Psoas muscle (tissue), 8 donors: ENCODE results near the gene KCND3. TPM values are rescaled to one million over a fixed set of nuclear protein-coding genes. Genes with fewer than 3 reads are reported as not detected.

Experiments used
- ATAC-seq, 4 donors: fragments of 200-7000 bp; cut with Tn5 transposase; one replicate each; pipeline ENCODE4 v1.9.1; 2020; ENCODE audit warnings: moderate library complexity in 3 of 4, mild to moderate bottlenecking in 2 of 4
- DNase-seq, 2 donors: peaks; one replicate each; pipeline ENCODE4 v3.0.0-alpha.2; 2020
- H3K27ac ChIP-seq: fragments of 200-600 bp; one replicate; pipeline ENCODE4 v1.8.0; 2022
- H3K27me3 ChIP-seq, 3 donors: fragments of 200-600 bp in 1 of 3; one replicate each; pipeline versions ENCODE4 v1.6.1 to v1.8.0; 2013 to 2022; ENCODE audit warnings: low read length in 2 of 3, mild to moderate bottlenecking in 2 of 3, moderate library complexity in 1 of 3; ENCODE audit not compliant: insufficient read depth in 3 of 3
- H3K36me3 ChIP-seq, 2 donors: fragments of 200-600 bp in 1 of 2; one replicate each; pipeline versions ENCODE4 v1.6.1 to v1.8.0; 2013 to 2022; ENCODE audit warnings: low read depth in 1 of 2, mild to moderate bottlenecking in 1 of 2, moderate library complexity in 1 of 2; ENCODE audit not compliant: insufficient read depth in 1 of 2
- H3K4me1 ChIP-seq: fragments of 200-600 bp; one replicate; pipeline ENCODE4 v1.8.0; 2022
- H3K4me3 ChIP-seq: fragments of 200-600 bp; one replicate; pipeline ENCODE4 v1.8.0; 2022; ENCODE audit warnings: mild to moderate bottlenecking
- H3K9me3 ChIP-seq: fragments of 200-600 bp; one replicate; pipeline ENCODE4 v1.8.0; 2022
- WGBS, 3 donors: extraction: QIAGEN DNeasy Blood & Tissue Kit; methylation state at CpG; one replicate each; pipeline versions ENCODE4 v1.1.6 to v1.1.7; 2013; 5-methylcytosine and 5-hydroxymethylcytosine counted together
- intact Hi-C, 2 donors: fragments of 100-400 bp; cut with DNase I; formaldehyde crosslinking; loops; one replicate each; pipeline versions ENCODE4 v1.11.0 to v1.14.2; 2022
- polyA plus RNA-seq, 3 donors: library from polyadenylated mRNA; stranded (reverse); fragments of 200-250 nt; gene quantifications; one replicate each; pipeline ENCODE4 v1.2.3, GENCODE V29; 2013
- total RNA-seq, 4 donors: library from RNA; stranded (reverse); fragmentation: NEBNext Ultra II Directional in 2 of 4; extraction: Animal tissue kit (Norgen Biotek cat#: 25700) in 2 of 4; gene quantifications; one replicate each; pipeline versions ENCODE4 v1.2.1 to v1.2.4, GENCODE V29; 2021 to 2023
- TF ChIP-seq, protein P1 (sequence below): fragments of 200-600 bp; IDR thresholded peaks from one replicate; pipeline ENCODE4 v1.8.0; 2022; ENCODE audit warnings: antibody characterized with exemption
- donor health status: healthy with polysubstance abuse.
- donor health status: DM: no; HTN: no; CAD: no; lungs with moderate emphysema.
- donor health status: Bipolar disorder and iron deficiency.
- donor health status: healthy.
- donor health status: DM: yes; HTN: yes; CAD: no.
- donor health status: DM: no; HTN: no; CAD: no.
- donor health status: DM: no; HTN: no; CAD: no.
- donor health status: DM: yes; HTN: yes; CAD: no.

Gene KCND3
- total and polyA plus RNA-seq, 7 donors, result 0.53 to 4.1 (median 1.3) TPM

DNA sequence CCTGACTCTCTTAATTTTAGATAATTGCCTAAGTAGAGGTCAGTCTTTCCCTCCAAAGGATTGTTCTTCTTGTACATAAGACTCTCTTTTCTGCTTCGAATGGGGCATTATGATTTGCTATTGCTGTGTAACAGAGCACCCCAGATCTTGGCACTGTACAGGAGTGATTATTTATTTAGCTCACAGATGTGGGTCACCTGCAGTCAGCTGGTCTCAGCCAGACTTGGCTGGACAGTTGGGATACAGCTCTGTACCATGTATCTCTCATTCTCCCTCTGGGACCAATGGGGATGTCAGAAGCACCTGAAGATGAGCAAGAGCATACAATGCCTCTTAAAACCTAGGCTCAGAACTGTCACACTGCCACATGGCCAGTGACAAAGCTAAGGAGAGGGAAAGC lies 23.4 kb upstream of the KCND3 start:
- Histone ChIP-seq H3K4me1 (no peaks in the 10 kb centered on the region), H3K9me3 (no peaks in the 10 kb centered on the region), H3K27me3 (peaks cover 0 to 4% (median 0%) of the 10 kb centered on the region in 3 donors), H3K4me3 (no peak overlapping the region), H3K27ac (no peak overlapping the region), H3K36me3 (no peaks in the 10 kb centered on the region)
- intact Hi-C loops, result no loop called here
- ATAC-seq (no peak), DNase-seq (no peak)
- TF ChIP-seq, protein P1, sequence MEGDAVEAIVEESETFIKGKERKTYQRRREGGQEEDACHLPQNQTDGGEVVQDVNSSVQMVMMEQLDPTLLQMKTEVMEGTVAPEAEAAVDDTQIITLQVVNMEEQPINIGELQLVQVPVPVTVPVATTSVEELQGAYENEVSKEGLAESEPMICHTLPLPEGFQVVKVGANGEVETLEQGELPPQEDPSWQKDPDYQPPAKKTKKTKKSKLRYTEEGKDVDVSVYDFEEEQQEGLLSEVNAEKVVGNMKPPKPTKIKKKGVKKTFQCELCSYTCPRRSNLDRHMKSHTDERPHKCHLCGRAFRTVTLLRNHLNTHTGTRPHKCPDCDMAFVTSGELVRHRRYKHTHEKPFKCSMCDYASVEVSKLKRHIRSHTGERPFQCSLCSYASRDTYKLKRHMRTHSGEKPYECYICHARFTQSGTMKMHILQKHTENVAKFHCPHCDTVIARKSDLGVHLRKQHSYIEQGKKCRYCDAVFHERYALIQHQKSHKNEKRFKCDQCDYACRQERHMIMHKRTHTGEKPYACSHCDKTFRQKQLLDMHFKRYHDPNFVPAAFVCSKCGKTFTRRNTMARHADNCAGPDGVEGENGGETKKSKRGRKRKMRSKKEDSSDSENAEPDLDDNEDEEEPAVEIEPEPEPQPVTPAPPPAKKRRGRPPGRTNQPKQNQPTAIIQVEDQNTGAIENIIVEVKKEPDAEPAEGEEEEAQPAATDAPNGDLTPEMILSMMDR, result no peak
- WGBS, 3 donors, result 52 to 69% (median 58%) methylated on average over 1 of the region's 1 CpG

DNA sequence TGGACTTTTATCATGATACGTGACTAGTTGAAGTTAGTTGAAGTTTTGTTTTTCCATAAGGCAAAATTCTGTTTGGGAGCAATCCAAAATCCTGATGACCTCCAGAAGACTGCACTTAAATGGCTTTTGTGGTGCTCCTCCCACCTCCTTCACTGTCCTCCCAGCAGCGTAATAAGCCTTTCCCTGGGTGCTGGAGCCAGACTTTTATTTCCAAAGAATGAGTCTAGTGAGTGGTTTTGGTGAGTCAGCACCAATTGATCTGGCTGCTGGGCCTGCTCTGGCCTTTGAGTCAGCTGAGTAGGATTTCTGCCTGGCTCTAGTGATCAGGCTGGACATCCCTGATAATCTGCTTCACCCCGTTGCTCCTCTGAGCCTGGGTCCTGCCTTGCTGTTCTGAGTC lies 21.7 kb upstream of the KCND3 start:
- DNase-seq (peak in 1 of 2 donors; percentile 23), ATAC-seq (peak; percentile 29 to 49 (median 45))
- Histone ChIP-seq H3K4me1 (no peaks in the 10 kb centered on the region), H3K27ac (no peak overlapping the region), H3K9me3 (no peaks in the 10 kb centered on the region), H3K4me3 (no peak overlapping the region), H3K36me3 (no peaks in the 10 kb centered on the region), H3K27me3 (peaks cover 0 to 4% (median 0%) of the 10 kb centered on the region in 3 donors)
- TF ChIP-seq, protein P1, result no peak
- intact Hi-C loops, result no loop called here
- 59 to 62% (median 59%) methylated on average over 3 of the region's 3 CpGs for WGBS, 3 donors

DNA sequence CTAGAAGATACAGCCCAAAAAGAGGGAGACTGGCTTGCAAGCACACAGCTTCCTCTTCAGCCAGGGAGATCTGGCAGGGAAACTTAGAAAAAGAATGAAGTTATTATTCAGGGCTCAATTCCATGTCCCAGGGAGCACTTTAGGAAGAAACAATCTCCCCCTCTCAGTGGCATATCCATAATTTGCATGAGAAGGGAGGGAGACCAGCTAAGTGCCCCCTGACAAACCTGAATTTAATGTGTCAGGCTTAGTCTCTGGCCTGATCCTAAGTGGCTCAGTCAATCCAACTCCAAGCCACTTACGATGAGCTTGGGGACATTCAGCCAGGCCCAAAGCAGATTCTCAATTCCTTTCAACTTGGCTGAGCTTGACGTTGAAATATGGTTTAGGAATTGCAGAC lies 17.7 kb upstream of the KCND3 start:
- Histone ChIP-seq H3K9me3 (no peaks in the 10 kb centered on the region), H3K4me3 (no peak overlapping the region), H3K27ac (no peak overlapping the region), H3K36me3 (no peaks in the 10 kb centered on the region), H3K27me3 (no peaks in the 10 kb centered on the region), H3K4me1 (no peaks in the 10 kb centered on the region)
- TF ChIP-seq, protein P1, result no peak
- intact Hi-C loops, result no loop called here
- DNase-seq, result no peak
- no peak for ATAC-seq
- WGBS, 3 donors, result 63 to 69% (median 65%) methylated on average over 2 of the region's 2 CpGs

DNA sequence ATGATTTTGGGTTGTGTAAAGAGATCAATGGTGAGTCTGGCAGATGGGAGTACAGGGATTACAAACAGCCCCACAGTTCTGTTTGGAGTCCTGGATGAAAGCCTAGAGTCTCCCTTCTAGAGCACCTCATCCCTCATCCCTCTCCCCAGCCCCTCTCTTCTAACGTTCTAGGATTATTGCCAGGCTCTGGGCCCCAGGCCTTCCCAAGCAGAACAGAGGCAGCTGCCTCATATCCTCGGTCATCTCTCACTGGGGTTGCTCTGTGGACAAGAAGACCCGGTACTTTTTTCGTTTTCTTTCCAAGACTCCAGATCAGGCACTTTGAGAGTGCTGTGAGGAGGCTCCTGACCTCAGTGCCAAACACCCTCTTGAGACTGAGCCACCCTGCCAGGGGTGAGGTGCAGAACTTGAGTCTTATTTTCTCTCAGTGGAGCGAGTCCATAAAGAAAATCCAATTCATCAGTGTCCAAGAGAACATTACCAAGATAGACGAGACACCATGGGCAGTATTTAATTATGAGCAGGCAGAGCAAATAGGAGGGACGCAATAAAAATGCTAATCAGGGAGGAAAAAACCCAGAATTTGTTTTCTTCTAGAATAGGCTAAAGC lies 17.1 kb upstream of the KCND3 start:
- DNase-seq (no peak), ATAC-seq (no peak)
- TF ChIP-seq, protein P1, result no peak
- no peak overlapping the region for H3K27ac ChIP-seq
- no peaks in the 10 kb centered on the region for H3K4me1 ChIP-seq
- H3K9me3 ChIP-seq, result no peaks in the 10 kb centered on the region
- intact Hi-C loops, result no loop called here
- no peaks in the 10 kb centered on the region for H3K36me3 ChIP-seq
- H3K4me3 ChIP-seq, result no peak overlapping the region
- H3K27me3 ChIP-seq, result no peaks in the 10 kb centered on the region
- 66 to 74% (median 71%) methylated on average over 7 of the region's 7 CpGs for WGBS, 3 donors

DNA sequence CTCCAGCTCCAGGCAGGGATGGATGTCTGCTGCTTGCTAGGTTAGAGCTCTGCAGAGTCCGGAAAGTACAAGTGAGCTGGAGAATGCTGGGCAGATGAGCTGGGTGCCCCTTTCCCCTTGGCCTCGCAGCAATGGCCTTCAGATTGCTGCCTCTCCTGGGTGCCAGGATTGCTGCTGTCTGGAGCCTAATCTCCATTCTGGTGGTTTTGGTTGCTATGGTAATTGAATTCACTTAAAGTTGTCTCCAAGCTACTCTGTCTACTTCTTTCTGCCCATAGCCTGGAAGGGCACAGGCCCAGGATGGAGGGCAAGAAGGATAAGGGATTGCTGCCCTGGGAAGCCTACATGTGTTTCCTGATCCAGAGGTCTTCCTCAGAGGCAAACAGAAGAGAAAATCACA lies 14.6 kb upstream of the KCND3 start:
- Histone ChIP-seq H3K27ac (no peak overlapping the region), H3K9me3 (no peaks in the 10 kb centered on the region), H3K36me3 (no peaks in the 10 kb centered on the region), H3K27me3 (peaks cover 0 to 8% (median 0%) of the 10 kb centered on the region in 3 donors), H3K4me1 (no peaks in the 10 kb centered on the region), H3K4me3 (no peak overlapping the region)
- intact Hi-C loops, result no loop called here
- DNase-seq (no peak), ATAC-seq (no peak)
- 85 to 91% (median 89%) methylated on average over 2 of the region's 2 CpGs for WGBS, 3 donors
- TF ChIP-seq, protein P1, result no peak
